NCI-H1694 treated with DMSO at 0.1 percent for 48 hours (cell line): Measurements from ENCODE around the gene MBD5.
A peak's percentile ranks its signal among the peaks of the same experiment; 100 is the strongest.
"Not testable (repeated sequence)": the region's sequence is repeated elsewhere in the genome, so short reads cannot be mapped to it uniquely, and the experiment has no call there.

Experiments used
- DNase-seq: peaks from one replicate; lab custom pipeline; 2025; lab: John Stamatoyannopoulos, UW

The MBD5 gene

DNA sequence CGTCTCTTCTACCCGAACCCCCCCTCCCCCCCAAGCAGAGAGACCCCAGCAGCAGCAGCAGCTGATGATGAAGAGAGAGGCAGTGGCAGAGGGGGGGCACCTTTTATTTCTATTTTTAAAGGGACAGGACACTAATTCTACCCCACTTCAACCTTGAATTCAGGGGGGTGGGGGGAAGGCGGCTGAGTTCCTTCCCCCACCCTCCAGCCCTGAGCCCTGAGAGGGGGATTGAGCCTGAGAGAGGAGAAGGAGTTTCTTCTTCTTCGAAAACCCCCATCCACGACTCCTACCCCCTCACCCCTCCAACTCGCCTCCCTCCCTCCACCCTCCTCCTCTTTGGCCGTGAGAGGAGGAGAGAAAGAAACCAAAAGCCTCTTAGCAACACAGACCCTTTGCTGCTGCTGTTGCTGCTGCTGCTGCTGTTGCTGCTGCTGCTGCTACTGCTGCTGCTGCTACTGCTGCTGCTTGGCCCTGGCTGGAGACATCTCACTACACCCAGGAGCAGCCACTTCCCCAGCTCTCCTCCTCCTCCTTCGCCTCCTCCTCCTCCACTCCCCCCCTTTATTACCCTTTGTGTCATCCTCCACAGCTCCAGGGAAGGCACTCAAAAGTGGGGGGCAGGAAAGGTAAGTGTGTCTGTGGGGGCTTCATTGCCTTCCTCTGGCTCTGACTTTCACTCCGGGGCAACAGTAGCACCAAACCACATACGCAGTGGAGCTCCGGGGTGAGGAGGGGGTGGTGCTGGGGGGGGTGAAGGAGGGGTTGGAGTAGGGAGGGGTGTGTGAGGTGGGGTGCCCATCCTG is at the start of gene MBD5:
Gene MBD5 (plus strand): TSS at position 33 of the 803 bp plus-strand sequence.
- peak; percentile 72 for DNase-seq

DNA sequence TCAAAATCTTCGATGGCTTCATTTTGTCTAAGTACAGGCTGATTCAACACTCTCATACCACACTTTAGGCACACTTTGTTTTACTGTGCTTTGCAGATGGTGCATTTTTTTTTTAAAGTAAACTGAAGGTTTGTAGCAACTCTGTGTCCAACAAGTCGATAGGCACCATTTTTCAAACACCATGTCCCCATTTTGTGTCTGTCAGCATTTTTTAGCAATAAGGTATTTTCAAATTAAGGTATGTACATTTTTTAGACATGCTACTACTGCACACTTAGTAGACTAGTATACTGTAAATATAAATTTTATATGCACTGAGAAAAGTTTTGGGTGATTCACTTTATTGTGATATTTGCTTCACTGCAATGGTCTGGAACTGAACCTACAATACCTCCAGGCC is 44.8 kb upstream of the MBD5 start:
- DNase-seq = no peak

DNA sequence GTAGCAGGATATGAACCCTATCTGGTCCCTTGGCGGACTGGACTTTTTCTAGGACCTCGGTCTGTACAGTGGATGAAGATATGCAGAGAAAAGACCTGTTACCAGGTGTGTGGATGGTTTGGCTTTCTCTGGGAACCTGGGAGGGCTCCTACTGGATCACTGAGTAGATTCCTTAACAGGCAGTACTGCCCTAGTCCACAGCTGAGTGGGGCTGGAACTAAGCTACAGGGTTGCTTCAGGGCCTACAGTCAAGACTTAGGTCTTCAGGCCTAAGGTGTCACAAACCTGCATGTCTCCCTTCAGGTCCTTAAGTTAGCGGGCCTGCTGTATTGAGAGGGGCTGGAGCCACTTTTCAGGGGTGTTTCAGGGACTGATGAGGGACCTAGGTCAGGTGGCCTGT is 43.2 kb upstream of the MBD5 start:
- no peak for DNase-seq

DNA sequence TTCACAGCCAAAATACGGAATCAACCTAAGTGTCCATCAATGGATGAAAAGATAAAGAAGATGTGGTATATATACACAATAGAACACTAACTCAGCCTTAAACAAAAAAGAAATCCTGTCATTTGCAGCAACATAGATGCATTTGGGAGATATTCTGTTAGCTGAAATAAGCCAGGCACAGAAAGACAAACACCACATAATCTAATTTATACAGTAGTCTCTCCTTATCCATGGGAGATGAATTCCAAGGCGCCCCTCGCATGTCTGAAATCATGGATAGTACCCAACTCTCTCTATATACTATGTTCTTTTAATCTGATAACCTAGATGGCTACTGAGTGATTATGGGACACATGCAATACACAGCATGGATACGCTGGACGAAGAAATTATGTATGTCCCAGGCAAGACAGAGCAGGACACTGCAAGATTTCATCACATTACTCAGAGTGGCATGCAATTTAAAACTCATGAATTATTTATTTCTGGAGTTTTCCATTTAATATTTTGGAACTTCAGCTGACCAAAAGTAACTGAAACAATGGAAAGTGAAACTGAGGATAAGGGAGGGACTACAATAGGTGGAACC is 39.9 kb upstream of the MBD5 start:
- no peak for DNase-seq

DNA sequence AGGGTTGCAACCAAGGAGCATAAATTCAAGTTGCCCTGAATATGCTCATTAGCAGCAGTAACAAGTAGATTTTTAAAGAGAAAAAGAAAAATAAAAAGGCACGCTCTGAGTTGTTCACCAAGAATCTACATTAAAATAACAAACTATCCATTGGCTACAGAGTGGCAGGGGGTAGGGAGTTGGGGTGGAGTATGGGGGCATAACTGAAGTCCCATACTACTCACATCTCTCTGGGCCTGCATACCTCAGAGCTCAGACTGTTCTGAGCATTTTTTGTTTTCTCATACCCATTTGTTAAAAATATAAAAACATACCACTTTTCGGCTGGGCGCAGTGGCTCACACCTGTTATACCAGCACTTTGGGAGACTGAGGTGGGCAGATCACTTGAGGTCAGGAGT is 31.8 kb upstream of the MBD5 start:
- no peak for DNase-seq

DNA sequence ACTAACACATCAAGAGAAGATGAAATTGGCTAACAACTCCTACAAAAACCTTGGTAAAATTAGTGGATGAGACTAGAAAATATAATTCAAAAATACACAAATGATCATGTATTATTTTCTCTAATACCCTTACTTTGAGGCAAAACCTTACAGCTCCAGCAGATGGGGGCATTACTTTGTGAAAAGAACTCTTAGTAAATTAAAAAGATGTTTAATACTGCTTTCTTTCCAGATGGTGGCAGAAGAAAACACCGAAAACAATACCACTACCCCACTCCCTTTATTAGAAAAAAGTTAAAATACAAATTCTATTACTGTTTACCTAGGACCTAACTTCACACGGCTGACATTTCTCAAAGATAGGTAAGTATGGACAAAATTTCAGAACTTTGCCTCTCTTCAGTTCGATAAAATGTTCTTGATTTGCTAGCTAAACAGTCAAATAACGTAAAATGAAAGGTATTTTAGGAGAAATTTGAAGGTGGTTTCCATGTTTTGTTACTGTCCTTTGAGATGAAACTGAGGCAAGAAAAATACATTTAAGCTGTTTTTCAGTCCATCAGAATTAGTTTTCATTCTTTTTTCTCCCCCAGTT is 31.0 kb upstream of the MBD5 start:
- DNase-seq = peak; percentile 64

DNA sequence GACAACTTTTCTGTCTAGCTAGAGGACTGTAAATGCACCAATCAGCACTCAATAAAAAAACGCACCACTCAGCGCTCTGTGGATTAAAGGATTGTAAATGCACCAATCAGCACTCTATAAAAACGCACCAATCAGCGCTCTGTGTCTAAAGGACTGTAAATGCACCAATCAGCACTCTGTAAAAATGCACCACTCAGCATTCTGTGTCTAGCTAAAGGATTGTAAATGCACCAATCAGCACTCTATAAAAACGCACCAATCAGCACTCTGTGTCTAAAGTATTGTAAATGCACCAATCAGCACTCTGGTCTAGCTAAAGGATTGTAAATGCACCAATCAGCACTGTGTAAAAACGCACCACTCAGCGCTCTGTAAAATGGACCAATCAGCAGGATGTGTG is 25.9 kb upstream of the MBD5 start:
- not testable (repeated sequence) for DNase-seq

DNA sequence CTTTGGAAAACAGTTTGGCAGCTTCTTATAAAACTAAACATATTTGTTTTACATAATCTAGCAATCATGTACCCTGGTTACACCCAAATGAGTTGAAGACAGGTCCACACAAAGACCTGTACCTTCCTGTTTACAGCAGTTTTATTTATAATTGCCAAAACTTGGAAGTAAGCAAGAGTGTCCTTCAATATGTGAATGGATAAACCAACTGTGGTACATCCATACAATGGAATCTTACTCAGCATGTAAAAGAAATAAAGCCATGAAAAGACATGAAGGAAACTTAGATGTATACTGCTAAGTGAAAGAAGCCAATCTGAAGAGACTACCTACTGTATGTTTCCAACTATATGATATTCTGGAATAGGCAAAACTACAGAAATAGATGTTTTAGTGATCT is 24.1 kb upstream of the MBD5 start:
- no peak for DNase-seq

DNA sequence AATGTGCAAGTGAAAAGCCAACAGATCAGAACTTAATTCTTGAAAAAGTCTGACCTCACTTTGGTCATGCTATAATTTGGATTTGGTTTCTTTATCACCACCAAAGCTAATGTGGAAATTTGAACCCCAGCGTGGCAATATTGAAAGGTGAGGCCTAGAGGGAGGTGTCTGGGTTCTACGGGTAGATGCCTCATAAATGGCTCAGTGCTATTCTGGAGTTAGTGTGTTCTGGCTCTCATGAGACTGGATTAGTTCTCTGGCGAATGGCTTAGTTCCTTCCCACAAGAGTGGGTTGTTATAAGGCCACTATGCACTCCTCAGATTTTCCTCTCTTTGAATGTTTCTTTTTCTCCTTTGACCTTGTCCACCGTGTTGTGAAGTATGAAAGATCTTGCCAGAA is 22.7 kb upstream of the MBD5 start:
- DNase-seq = no peak

DNA sequence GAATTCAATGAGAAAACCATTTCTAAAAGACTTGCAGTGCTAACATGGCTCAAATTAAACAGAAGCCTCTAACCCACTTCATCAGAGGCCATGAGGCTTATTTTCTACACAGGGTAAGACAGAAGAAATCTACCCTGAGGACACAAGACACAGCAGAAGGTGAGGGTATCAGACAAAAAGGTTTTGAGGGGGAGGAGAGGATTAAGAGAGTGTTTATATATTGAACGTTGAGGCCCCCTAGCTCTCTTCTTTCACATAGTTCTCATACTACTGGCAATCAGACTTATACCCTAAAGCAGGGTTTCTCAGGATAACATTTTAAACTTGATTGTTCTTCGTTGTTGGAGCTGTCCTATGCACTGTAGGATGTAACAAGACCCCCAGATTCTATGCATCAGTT is 21.8 kb upstream of the MBD5 start:
- DNase-seq = no peak

DNA sequence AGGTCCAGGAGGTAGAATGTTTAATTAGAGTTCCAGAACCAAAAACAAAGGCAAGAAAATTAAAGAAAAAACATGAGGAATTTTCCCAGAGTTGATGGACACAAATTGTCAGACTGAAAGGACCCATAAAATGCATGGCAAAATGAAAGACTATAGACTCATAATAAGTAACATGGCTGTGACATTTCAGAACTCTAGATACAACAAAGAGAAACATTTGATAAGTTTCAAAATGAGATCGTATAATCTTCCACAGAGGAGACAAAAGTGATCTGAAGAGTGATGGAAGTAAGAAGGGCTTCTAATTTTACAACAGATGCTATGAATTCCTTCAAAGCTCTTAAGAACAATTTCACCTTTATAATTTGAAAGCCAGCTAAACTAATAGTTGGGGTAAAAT is 20.8 kb upstream of the MBD5 start:
- DNase-seq = no peak

DNA sequence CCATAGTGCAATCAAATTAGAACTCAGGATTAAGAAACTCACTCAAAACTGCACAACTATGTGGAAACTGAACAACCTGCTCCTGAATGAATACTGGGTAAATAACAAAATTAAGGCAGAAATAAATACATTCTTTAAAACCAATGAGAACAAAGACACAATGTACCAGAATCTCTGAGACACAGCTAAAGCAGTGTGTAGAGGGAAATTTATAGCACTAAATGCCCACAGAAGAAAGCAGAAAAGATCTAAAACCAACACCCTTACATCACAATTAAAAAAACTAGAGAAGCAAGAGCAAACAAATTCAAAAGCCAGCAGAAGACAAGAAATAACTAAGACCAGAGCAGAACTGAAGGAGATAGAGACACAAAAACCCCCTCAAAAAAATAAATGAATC is 18.5 kb upstream of the MBD5 start:
- not testable (repeated sequence) for DNase-seq

DNA sequence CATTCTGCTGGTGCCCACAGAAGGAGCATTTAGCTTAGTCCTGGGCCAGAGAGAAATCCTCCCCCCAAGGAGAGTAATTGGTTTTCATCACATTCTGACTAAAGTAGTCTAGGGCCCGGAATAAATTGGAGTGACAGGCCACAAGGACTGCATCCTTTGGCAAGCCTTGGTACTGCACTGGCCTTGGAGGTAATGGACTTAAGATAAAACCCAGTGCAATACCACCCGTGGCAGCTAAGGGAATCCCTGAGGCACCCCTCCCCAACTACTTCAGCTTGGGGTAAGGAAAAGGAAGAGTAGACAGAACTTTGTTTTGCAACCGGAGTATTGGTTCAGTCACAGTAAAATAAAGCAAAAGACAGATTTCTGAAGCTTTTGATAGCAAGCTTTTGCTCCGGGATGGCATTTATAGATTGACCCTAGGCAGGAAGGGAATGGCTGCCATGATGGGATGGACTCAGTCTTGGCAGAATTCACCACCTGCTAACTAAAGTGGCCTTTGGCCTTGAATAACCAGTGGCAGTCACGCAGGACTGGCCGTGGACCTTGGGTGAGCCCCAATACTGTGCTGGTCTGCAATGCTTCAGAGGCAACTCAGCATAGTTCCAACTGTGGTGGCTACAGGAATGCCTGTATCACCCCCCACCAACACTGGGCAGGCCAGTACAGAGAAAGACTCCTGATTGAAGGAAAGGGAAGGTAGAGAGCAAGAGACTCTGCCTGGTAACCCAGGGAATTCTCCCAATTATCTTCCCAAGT is 14.5 kb upstream of the MBD5 start:
- DNase-seq = no peak

DNA sequence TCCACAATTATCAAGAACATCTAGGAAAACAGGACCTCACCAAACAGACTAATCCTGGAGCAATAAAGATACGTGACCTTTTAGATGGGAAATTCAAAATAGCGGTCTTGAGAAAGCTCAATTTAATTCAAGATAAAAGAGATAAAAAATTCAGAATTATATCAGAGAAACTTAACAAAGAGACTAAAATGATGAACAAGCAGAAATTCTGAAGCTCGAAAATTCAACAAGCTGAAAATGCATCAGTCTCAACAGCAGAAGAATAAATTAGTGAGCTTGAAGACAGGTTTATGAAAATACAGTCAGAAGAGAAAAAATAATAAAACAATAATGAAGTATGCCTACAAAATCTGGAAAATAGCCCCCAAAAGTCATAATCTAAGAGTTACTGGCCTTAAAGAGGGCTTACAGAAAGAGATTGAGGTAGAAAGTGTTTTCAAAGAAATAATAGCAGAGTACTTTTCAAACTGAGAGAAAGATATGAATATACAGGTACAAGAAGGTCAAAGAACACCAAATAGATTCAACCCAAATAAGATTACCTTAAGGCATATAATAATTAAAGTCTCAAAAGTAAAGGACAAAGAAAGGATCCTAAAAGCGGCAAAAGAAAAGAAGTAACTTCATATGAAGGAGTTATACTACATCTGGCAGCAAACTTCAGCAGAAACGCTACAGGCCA is 13.5 kb upstream of the MBD5 start:
- DNase-seq = no peak

DNA sequence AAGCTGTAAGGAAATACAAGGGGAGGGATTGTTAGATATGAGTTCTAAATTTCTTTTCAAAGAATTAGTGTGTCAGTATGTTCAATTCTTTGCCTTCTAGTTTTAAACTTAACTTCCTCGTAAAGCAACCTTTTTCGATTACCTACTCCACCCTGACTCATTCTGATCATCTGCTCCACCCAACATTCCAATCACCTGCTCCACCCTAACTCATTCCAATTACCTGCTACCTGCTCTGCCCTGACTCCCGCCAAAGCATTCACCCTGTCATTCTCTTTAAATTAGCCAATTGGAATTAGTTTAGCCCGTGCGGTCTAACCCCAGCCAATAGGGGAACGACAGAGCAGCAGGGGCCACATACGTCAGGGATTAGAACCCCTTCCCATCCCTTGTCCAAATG is 12.5 kb upstream of the MBD5 start:
- not testable (repeated sequence) for DNase-seq

DNA sequence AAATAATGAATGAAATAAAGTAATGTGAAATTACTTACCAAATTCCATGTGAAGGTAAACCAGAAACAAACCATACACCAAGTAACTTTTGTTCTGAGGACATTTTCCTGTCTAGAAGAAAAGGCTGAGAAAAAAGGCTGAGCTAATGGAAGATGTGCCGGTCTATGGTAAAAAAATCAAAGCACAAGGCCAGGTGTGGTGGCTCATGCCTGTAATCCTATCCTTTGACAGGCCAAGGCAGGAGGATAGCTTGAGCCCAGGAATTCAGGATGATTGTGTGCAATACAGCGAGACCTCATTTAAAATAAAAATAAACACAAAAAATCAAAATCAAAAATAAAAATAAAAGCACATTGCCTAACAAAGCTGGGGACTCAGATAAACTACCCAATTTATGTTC is 7.0 kb upstream of the MBD5 start:
- no peak for DNase-seq

DNA sequence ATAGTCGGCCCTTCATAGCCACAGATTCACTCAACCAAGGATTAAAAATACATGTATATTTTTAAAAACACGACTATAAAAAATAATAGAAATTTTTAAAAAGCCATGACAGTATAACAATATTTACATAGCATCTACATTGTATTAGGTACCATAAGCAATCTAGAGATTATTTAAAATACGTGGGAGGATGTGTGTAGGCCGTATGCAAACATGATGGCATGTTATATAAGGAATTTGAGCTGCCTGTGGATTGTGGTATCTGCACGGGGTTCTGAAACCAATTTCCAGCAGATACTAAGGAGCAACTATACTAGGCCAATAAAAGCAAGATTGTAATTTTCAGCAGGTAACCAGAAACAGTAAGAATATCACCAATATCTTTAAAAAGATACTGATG is 6.3 kb upstream of the MBD5 start:
- DNase-seq = no peak

DNA sequence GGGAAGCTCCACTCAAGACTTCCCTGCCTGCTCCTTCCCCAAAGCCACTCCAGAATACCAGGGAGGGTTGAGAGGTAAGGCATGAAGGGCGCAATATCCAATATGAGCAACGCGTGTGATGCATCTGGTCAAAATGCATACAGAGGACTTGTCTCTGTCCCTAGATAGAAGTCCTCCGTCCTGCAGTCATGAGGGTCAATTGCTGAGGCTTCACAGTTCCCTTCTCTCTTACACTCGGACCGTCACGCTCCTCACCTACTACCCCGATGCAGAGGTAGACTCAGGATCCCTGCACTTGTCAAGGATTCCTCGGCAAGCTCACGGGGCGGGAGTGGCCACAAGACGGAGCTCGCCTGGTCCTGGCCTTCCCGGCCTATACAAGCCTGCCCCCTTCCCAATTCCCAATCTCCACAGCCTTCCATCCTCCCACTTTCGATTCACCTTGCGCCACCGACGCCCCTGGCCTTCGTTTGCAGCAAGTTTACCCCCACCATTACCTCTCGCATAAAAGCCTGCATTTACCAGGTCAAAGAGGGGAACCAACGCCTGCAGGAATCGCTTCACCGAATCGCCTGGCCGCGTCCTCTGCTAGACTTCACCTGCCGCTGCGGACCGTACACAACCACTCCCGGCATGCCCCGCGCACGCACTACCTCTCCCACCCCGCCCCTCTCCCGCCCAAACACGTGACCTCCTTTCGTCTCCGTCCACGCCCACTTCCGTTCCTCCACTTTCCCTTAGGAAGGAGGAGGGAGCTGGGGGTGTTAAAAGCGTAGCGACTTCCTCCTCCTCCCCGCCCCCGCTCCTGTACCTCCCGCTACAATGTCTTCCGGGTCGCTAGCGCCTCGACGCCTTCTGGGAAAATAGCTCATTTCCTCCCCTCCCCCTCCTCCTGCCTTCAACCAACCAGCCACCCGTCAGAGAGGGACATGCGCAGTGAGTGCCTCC is 506 bp upstream of the MBD5 start, which contains the start of gene ORC4:
Gene ORC4 (minus strand): TSS at position 627 of the 948 bp plus-strand sequence. CDS start 44,779 bp downstream, outside the sequence.
- peak; percentile 99 for DNase-seq

DNA sequence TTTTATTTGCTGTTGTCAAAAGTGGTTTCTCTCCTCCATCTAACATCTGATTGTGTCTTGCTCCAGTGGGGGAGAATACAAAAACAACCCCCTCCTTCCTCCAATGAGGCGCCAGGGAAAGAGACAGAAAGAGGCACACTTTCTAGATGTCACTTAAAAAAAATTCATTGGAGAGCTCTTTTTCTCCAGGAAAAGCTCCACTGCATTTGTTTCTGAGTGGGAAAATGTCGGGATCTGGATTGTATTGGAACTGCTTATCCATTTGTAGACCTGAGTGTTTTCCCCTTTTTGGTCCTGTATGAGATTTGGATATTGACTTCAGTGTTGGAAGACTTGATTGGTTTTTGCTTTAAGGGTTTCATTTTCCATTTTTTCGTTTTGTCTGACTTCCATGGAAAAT is 995 bp downstream of the MBD5 start:
- no peak for DNase-seq

DNA sequence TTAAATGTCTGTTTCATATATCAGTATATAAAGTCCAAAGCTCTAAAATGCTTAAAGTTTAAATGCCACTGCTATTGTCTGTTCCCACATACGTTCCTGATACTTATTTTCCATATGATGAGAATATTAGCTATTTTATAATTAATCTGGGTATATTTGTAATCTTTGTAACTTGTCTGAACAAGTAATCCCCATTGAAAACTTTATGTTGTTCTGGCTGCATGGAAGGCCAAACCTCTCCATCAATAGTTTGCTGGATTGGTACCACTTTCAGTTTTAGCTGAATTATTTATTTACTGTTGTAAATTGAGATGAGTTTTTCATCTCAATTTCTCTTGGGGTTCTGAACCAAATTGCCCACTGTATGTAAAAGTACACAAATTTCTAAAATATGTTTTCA is 1.5 kb downstream of the MBD5 start:
- DNase-seq = no peak

DNA sequence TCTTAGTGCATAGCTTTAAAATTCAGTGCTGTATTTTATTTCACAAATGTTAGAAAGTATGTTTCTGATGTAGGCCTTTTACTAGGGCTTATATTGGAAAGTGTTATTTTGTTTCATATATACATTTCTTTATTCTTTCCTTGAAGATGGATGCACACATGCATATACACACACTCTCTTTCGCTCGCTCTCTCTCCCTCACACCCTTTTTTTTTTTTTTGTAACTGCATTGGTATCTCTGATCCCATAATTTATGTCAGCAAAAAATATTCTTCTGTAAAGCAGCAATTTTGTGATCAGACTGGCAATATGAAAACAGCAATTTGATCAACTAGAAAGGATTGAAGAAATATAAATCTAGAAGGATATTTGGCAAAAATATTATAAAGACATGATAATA is 2.0 kb downstream of the MBD5 start:
- no peak for DNase-seq
